ENCODE results near the gene SIL1.

SIL1 gene

GRCh38 chr5:138999674-139000073 is 198.5 kb downstream of the SIL1 start:
- no peak for TF ChIP-seq CTCF (IDR thresholded peaks at IDR 0.05)

GRCh38 chr5:138998521-138998920 is 199.6 kb downstream of the SIL1 start:
- TF ChIP-seq CTCF (IDR thresholded peaks at IDR 0.05) = no peak

GRCh38 chr5:138996120-138996519 is 202.0 kb downstream of the SIL1 start:
- TF ChIP-seq CTCF (IDR thresholded peaks at IDR 0.05) = no peak

- TF ChIP-seq CTCF (IDR thresholded peaks at IDR 0.05) = no peak
Measured at GRCh38 chr5:138990986-138991590, 207.1 kb downstream of the SIL1 start.

DNA sequence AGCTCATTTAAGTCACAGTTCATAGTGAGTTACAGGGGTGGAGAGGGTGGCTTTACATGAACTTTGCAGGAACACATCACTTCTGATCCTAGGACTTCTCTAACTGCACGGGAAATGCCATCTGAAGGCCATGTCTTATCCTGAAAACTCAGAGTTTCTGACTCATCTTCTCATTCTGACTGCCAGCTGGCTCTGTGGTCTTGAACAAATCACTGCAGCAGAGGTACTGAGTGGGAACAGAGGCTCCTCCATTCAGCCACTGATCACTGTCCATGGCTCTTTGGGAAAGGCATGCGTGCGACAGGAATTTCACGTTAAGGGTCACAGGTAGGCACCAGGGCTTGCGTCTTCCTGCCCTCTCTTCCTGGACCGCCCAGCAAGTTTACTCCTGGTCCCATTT is 208.4 kb downstream of the SIL1 start:
- no peak for TF ChIP-seq CTCF (IDR thresholded peaks at IDR 0.05)

DNA sequence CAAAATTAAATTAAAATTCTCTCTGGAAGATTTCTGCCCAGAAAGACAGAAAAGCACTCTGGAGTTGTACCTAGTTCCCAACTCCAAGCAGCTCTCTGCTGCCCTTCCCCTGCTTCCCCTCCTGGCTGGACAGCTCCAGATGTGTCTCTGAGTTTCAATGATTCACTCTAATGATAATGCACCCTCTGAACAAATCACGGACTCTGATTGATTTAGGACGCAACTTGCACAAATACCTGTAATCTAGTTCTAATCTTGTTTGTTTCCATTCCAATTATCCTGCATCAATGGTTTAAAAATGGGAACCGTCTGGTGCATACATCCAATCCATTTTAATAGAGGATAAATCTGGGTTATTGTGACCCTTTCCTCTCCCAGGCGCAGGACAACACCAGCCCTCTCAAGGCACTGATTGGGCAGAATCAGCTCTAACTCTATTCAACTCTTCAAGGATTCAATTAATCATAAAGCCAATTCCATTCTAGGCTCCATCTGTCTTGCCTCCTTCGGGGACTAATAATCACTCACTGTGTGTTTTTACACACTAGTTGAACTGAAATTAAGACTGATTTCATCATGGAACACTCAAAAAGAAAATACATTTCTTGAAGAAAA is 211.9 kb downstream of the SIL1 start:
- no peak for TF ChIP-seq CTCF (IDR thresholded peaks at IDR 0.05)

DNA sequence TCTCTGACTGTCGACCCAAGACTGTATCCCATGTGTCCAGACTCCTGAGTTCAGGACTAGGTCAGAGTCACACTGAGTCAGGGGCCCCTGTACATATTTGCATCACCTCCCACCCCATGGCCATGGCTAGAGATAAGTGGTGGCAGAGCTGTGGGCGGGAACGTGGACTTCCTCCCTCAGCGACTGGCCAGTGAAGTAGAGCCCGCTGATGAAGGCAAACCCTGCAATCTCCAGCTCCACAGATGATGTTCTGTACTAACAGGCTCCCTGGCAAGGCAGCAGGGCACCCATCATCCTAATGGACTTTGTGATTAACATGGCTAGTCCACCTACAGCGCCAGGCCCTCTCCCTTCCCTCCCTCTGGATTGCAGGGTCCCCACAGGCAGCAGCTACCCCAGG is 212.5 kb downstream of the SIL1 start:
- no peak for TF ChIP-seq CTCF (IDR thresholded peaks at IDR 0.05)

DNA sequence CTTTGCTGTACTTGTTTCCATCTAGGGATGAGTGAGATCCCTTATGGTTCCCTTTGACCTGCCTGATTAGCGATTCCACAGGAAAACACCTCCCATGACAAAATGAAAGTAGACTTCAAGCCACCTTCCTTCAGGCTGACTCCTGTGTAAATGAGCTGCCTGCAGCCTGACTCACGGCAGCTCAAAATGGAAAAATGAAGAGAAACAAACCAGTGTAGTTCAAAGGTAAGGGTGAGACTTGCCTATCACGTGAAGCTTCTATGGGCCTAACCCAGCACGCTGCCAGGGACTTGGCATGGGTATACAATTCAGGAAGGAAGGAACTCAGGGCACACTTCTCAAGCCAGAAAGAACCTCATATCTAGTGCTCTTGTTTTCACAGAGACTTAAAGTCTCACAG is 212.9 kb downstream of the SIL1 start:
- TF ChIP-seq CTCF (IDR thresholded peaks at IDR 0.05) = no peak

Data from LNCAP (cell line).